Keratinocyte (primary cell): ENCODE measurements around the gene HOXD8.

Experiments used
- CTCF ChIP-seq, 3 experiments: IDR thresholded peaks in 1 of 3; conservative IDR thresholded peaks in 1 of 3; optimal IDR thresholded peaks in 1 of 3; 2 replicates in 2 of 3; 3 replicates in 1 of 3; pipeline versions ENCODE3 to v1.5.1; 2011; ENCODE audit warnings: low read length in 3 of 3, mild to moderate bottlenecking in 3 of 3, moderate library complexity in 2 of 3, control low read depth in 1 of 3, inconsistent platforms in 1 of 3; ENCODE audit not compliant: insufficient read depth in 2 of 3; ENCODE audit errors: extremely low read depth in 1 of 3
- EZH2 ChIP-seq: IDR thresholded peaks from one replicate; pipeline ENCODE4 v1.6.1; 2012; ENCODE audit warnings: inconsistent platforms, mild to moderate bottlenecking, low read length, moderate library complexity

- TF ChIP-seq CTCF (optimal IDR thresholded peaks at IDR 0.05 in 1 of 3, IDR thresholded peaks at IDR 0.05 in 1 of 3, conservative IDR thresholded peaks at IDR 0.05 in 1 of 3; ENCODE audit: extremely low read depth in 1 of 3, insufficient read depth in 2 of 3, low read length in 3 of 3): no peak
- no peak for TF ChIP-seq EZH2
Measured at GRCh38 chr2:176114930-176115625, 14.4 kb upstream of the HOXD8 start.
